Measurements from ENCODE around the gene COTL1.

COTL1 gene

GRCh38 chr16:84565669-84566495, 52.0 kb downstream of the COTL1 start:
- no peak for DNase-seq
- Histone ChIP-seq H3K9me3 (no peaks in the 10 kb centered on the region), H3K4me1 (no peaks in the 10 kb centered on the region), H3K36me3 (no peaks in the 10 kb centered on the region), H3K4me3 (ENCODE audit: low read depth, low read length) (no peak overlapping the region), H3K27me3 (no peaks in the 10 kb centered on the region)
- TF ChIP-seq, protein P1, sequence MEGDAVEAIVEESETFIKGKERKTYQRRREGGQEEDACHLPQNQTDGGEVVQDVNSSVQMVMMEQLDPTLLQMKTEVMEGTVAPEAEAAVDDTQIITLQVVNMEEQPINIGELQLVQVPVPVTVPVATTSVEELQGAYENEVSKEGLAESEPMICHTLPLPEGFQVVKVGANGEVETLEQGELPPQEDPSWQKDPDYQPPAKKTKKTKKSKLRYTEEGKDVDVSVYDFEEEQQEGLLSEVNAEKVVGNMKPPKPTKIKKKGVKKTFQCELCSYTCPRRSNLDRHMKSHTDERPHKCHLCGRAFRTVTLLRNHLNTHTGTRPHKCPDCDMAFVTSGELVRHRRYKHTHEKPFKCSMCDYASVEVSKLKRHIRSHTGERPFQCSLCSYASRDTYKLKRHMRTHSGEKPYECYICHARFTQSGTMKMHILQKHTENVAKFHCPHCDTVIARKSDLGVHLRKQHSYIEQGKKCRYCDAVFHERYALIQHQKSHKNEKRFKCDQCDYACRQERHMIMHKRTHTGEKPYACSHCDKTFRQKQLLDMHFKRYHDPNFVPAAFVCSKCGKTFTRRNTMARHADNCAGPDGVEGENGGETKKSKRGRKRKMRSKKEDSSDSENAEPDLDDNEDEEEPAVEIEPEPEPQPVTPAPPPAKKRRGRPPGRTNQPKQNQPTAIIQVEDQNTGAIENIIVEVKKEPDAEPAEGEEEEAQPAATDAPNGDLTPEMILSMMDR (IDR thresholded peaks at IDR 0.05; ENCODE audit: low read depth, low read length): no peak

DNA sequence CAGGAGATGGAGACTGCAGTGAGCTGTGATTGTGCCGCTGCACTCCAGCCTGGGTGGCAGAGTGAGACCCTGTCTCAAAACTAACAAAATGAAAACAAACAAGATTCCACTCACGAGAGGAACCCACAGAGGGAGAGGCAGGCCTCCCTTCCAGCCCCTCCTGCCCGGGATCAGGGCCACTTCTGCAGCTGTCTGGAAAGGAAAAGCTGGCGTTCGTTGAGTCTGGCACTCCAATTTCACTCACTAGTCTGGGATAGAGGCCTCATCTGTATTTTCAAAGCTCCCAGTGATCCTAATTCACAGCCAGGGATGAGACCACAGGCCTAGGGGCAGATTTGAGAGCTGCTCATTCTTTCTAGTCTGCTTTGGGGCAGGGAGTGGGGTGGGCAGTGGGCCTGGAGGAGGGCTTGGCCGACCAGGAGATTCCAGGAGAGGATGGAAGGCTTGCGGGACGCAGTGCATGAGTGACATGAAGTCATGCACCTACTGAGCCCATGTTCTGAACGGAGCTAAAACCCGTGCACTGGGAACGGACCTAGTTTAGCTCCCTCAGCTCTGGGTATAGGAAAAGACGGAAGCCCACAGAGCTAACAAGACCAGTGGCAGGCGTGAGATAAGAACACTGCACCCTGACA, 54.0 kb downstream of the COTL1 start:
- no peaks in the 10 kb centered on the region for H3K4me1 ChIP-seq
- no peak overlapping the region for H3K4me3 ChIP-seq (ENCODE audit: low read depth, low read length)
- H3K27me3 ChIP-seq: no peaks in the 10 kb centered on the region
- TF ChIP-seq, protein P1 (IDR thresholded peaks at IDR 0.05; ENCODE audit: low read depth, low read length): no peak
- no peaks in the 10 kb centered on the region for H3K9me3 ChIP-seq
- no peak for DNase-seq
- no peaks in the 10 kb centered on the region for H3K36me3 ChIP-seq

- TF ChIP-seq, protein P1 (IDR thresholded peaks at IDR 0.05; ENCODE audit: low read depth, low read length): no peak
- Histone ChIP-seq H3K4me3 (ENCODE audit: low read depth, low read length) (no peak overlapping the region), H3K9me3 (no peaks in the 10 kb centered on the region), H3K4me1 (no peaks in the 10 kb centered on the region), H3K36me3 (no peaks in the 10 kb centered on the region), H3K27me3 (no peaks in the 10 kb centered on the region)
- DNase-seq: no peak
Measured at GRCh38 chr16:84563064-84563715, 54.7 kb downstream of the COTL1 start.

DNA sequence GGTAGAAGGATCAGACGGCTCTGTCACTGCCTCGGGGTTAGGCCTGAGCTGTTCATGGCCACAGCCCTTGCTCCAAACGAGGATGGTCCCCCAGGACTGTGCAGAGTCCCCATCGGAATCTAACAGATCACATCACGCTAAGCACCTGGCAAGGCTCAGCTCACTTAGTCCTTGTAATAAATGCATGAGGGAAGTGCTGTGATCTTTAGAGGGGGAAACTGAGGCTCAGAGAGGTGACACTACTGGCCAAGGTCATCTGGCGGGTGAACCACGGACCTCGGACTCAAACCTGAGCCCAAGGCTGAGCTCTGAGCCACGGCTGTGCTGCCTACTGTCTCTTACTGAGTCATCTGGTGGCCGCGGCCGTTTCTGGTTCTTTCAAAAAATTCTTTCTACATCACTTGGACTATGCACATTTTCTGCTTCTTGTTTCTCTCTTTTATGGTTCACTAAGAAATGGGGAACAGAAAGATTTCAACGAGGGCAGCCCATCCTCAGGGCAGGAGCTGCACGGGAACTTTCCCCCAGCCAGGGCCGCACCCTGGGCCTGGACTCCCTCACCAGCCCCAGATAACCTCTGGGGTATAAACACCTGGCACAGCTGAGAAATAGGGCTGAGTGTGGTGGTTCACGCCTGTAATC, 55.6 kb downstream of the COTL1 start:
- TF ChIP-seq, protein P1 (IDR thresholded peaks at IDR 0.05; ENCODE audit: low read depth, low read length): no peak
- H3K27me3 ChIP-seq: peaks cover 4% of the 10 kb centered on the region; the same call in 1 of the 2 replicates
- no peaks in the 10 kb centered on the region for H3K36me3 ChIP-seq
- no peak for DNase-seq
- H3K4me1 ChIP-seq: no peaks in the 10 kb centered on the region
- H3K4me3 ChIP-seq (ENCODE audit: low read depth, low read length): no peak overlapping the region
- no peaks in the 10 kb centered on the region for H3K9me3 ChIP-seq

DNA sequence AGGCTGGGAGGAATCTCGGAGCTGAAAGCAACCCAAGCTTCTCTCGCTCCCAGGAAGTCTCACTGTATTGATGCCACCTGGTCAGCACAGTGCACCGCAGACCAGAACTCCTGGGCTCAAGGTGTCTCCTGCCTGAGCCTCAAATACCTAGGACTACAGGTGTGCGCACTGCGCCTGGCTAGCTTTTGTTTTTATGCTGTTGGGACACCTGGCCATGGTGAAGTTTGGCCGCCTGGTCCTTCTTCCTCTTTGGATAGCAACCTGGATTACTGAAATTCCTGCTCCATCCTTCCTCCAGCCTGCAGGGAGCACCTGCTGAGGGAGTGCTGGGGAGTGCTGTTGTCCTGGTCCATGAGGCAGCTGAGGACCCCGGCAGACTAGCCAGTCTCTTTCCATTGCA, 56.6 kb downstream of the COTL1 start:
- DNase-seq: no peak
- H3K9me3 ChIP-seq: no peaks in the 10 kb centered on the region
- no peaks in the 10 kb centered on the region for H3K4me1 ChIP-seq
- no peak overlapping the region for H3K4me3 ChIP-seq (ENCODE audit: low read depth, low read length)
- no peaks in the 10 kb centered on the region for H3K36me3 ChIP-seq
- H3K27me3 ChIP-seq: peaks cover 7% of the 10 kb centered on the region; the same call in 1 of the 2 replicates
- TF ChIP-seq, protein P1 (IDR thresholded peaks at IDR 0.05; ENCODE audit: low read depth, low read length): no peak
